Upper lobe of right lung (tissue), 1 donor: ENCODE data around the gene CDC20B. TPM values are rescaled to one million over a fixed set of nuclear protein-coding genes. Genes with fewer than 3 reads are reported as not detected.

Experiments used
- ATAC-seq: fragments of 200-7000 bp; cut with Tn5 transposase; one replicate; pipeline ENCODE4 v1.9.1; 2020; ENCODE audit warnings: mild to moderate bottlenecking, moderate library complexity
- DNase-seq: peaks from one replicate; pipeline ENCODE4 v3.0.0-alpha.2; 2020
- H3K27ac ChIP-seq: fragments of 200-600 bp; one replicate; pipeline ENCODE4 v1.8.0; 2022
- H3K27me3 ChIP-seq: fragments of 200-600 bp; one replicate; pipeline ENCODE4 v1.8.0; 2022; ENCODE audit warnings: mild to moderate bottlenecking
- H3K36me3 ChIP-seq: fragments of 200-600 bp; one replicate; pipeline ENCODE4 v1.8.0; 2022
- H3K4me1 ChIP-seq: fragments of 200-600 bp; one replicate; pipeline ENCODE4 v1.8.0; 2022
- H3K4me3 ChIP-seq: fragments of 200-600 bp; one replicate; pipeline ENCODE4 v1.8.0; 2022; ENCODE audit warnings: mild to moderate bottlenecking
- H3K9me3 ChIP-seq: fragments of 200-600 bp; one replicate; pipeline ENCODE4 v1.8.0; 2022
- CTCF ChIP-seq: fragments of 200-600 bp; IDR thresholded peaks from one replicate; pipeline ENCODE4 v1.8.0; 2022; ENCODE audit warnings: antibody characterized with exemption
- intact Hi-C: fragments of 100-400 bp; cut with DNase I; formaldehyde crosslinking; loops from one replicate; pipeline ENCODE4 v1.11.0; 2022
- total RNA-seq: library from RNA; stranded (reverse); fragmentation: NEBNext Ultra II Directional; extraction: Animal tissue kit (Norgen Biotek cat#: 25700); gene quantifications from one replicate; pipeline ENCODE4 v1.2.1, GENCODE V29; 2021
- donor health status: DM: no; HTN: yes; CAD: no; lungs with severe emphysema.

The CDC20B gene
- total RNA-seq, 1 donor from 2014 or later: not detected

- peak; percentile 90 for ATAC-seq
- Histone ChIP-seq H3K27me3 (peaks cover 61% of the 10 kb centered on the region), H3K27ac (no peak overlapping the region), H3K9me3 (no peaks in the 10 kb centered on the region), H3K4me1 (peaks cover 20% of the 10 kb centered on the region), H3K4me3 (peak overlapping the region; percentile 41), H3K36me3 (no peaks in the 10 kb centered on the region)
- peak; percentile 87 for TF ChIP-seq CTCF
- no peak for DNase-seq
- intact Hi-C loops: no loop called here
These were observed 702 bp downstream of the CDC20B start for GRCh38 chr5:55172051-55172899.

- intact Hi-C loops: no loop called here
- no peaks in the 10 kb centered on the region for H3K9me3 ChIP-seq
- no peaks in the 10 kb centered on the region for H3K36me3 ChIP-seq
- peaks cover 53% of the 10 kb centered on the region for H3K27me3 ChIP-seq
- H3K27ac ChIP-seq: no peak overlapping the region
- H3K4me3 ChIP-seq: no peak overlapping the region
- peaks cover 16% of the 10 kb centered on the region for H3K4me1 ChIP-seq
- DNase-seq (no peak), ATAC-seq (no peak)
- TF ChIP-seq CTCF: no peak
These were observed 1.5 kb downstream of the CDC20B start for GRCh38 chr5:55171471-55171870.

DNA sequence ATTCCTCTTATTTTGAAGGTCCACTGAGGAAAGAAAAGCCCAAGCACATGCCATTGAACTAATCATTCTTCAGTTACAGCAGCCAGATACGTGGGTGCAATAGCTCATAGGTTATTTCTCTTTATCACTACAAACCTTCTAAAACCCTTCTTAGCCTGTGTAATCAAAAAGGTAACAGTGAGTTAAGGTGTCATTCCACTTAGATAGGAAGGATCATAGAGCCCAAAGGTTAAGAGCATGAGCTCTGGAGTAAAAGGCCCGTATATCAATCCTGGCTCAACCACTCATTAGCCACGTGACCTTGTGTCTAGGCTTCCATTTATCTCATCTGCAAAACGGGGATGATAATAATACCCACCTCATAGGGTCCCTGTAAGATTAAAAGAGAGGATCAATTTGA is 10.3 kb downstream of the CDC20B start:
- H3K9me3 ChIP-seq: no peaks in the 10 kb centered on the region
- DNase-seq (no peak), ATAC-seq (no peak)
- no peak for TF ChIP-seq CTCF
- intact Hi-C loops: no loop called here
- H3K27ac ChIP-seq: no peak overlapping the region
- H3K4me1 ChIP-seq: no peaks in the 10 kb centered on the region
- no peaks in the 10 kb centered on the region for H3K27me3 ChIP-seq
- H3K4me3 ChIP-seq: no peak overlapping the region
- no peaks in the 10 kb centered on the region for H3K36me3 ChIP-seq

GRCh38 chr5:55160493-55161209 is 12.3 kb downstream of the CDC20B start:
- peak; percentile 62 for ATAC-seq
- H3K27me3 ChIP-seq: no peaks in the 10 kb centered on the region
- intact Hi-C loops: no loop called here
- no peak for TF ChIP-seq CTCF
- H3K9me3 ChIP-seq: no peaks in the 10 kb centered on the region
- no peaks in the 10 kb centered on the region for H3K4me1 ChIP-seq
- peak overlapping the region; percentile 36 for H3K4me3 ChIP-seq
- no peaks in the 10 kb centered on the region for H3K36me3 ChIP-seq
- DNase-seq: no peak
- H3K27ac ChIP-seq: peak overlapping the region; percentile 33

GRCh38 chr5:55159763-55160492 is 13.0 kb downstream of the CDC20B start, which contains the start of gene GPX8:
Gene GPX8 (plus strand): TSS chr5:55160171. CDS start chr5:55160193, 22 bp downstream.
- ATAC-seq (peak; percentile 67), DNase-seq (no peak)
- no peaks in the 10 kb centered on the region for H3K4me1 ChIP-seq
- peak within 1 kb of the TSS; percentile 36 for H3K4me3 ChIP-seq
- peak within 1 kb of the TSS; percentile 33 for H3K27ac ChIP-seq
- TF ChIP-seq CTCF: peak; percentile 50
- H3K9me3 ChIP-seq: no peaks in the 10 kb centered on the region
- no peaks in the 10 kb centered on the region for H3K27me3 ChIP-seq
- intact Hi-C loops: no loop called here
- no peaks in the 10 kb centered on the region for H3K36me3 ChIP-seq
